Inflammatory macrophage (primary cell): ENCODE results near the gene DCTN2.
"Not testable (repeated sequence)": the region's sequence is repeated elsewhere in the genome, so short reads cannot be mapped to it uniquely, and the experiment has no call there.

ENCODE experiments used
- DNase-seq, 2 donors: peaks; one replicate each; pipeline ENCODE4 v3.0.0-alpha.2; 2020 to 2022

DCTN2 gene

GRCh38 chr12:57526477-57527126 is 20.4 kb downstream of the DCTN2 start:
- no peak for DNase-seq

DNA sequence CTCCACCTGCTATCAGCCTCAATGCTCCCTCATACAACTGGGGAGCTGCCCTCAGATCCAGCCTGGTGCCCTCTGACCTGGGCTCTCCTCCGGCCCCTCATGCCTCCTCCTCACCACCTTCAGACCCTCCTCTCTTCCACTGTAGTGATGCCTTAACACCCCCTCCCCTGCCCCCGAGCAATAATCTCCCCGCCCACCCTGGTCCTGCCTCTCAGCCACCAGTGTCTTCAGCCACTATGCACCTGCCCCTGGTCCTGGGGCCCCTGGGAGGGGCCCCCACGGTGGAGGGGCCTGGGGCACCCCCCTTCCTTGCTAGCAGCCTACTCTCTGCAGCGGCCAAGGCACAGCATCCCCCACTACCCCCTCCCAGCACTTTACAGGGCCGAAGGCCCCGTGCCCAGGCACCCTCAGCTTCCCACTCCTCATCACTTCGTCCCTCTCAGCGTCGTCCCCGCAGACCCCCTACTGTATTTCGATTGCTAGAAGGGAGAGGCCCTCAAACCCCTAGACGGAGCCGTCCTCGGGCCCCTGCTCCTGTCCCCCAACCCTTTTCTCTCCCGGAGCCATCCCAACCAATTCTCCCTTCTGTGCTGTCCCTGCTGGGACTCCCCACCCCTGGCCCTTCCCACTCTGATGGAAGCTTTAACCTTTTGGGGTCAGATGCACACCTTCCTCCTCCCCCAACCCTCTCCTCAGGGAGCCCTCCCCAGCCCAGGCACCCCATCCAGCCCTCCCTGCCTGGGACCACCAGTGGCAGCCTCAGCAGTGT is 21.2 kb downstream of the DCTN2 start:
- no peak for DNase-seq

GRCh38 chr12:57524814-57525614 is 22.0 kb downstream of the DCTN2 start:
- no peak for DNase-seq

DNA sequence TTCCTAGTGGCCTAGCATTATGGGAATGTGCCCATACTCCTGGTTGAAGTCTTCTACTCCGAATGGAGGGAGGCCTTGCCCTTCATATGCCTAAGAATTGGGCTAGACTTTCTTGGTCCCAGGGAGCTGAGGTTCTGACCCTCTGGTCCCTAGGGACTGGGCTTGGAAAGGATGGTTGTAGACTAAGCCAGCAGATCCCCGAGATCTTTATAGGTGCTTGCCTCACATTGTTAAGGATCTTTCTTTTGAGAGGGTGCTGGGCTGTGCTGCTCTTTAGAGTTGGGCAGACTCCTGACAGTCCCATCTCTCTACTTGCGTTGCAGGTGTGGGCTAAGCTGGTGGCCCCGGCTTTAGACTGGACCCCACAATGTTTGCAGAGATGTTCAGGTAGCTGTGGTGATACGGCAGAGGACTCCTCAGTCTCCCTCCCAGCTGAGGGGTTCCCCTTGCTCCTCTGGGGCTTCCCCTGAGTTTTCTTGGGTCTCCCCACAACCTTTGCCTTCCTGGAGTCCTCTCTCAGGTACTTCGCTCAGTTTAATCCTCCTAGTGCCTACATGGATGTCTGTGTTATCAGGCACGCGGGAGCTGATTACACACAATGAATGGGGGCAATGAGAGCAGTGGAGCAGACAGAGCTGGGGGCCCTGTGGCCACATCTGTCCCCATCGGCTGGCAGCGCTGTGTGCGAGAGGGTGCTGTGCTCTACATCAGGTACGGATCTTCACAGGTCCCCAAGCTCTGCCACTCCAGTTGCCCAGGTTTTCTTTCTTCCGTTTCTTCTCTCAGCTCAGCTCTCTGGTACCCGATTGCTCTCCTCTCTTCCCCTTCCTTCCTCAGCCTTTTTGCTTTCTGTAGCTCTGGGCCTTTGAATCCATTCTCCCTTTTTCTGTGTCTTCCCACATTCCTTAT is 23.0 kb downstream of the DCTN2 start:
- DNase-seq = no peak

DNA sequence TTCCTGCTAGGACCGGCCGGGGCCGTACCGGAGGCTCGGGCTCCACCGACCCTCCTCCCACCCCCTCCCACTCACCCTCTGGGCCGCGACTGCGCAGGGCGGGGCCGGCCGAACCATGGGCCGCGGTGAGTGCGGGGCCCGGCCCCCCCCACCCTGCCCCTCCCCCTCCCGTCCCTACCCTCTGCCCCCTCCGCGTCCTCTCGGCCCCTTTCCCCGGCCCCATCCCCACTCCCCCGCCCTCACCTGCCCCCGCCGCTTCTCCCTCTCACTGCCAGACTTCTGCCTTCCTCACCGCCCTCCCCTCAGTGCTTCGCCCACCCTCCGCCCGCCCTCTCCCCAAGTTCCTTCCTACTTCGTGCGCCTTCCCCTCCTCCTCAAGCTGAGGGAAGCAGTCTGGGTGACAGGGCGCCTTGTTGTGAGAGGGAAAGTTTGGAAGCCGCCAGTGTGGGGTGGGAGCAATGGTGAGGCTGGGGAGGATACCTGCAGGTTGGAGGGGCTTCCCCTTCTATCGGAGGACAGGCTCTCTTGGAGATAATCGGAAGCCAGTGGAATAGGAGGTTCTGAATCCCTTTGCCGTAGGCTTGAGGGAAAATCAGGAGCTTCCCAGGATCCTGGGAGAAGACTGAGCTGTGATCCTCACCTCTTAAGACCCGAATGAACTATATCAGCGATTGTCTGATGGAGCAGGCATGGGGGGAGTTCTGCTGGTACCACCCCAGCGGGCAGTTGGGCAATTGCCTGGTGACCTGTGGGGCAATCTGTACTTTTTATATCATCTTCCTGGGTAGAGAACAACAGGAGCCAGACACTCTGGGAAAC is 23.9 kb downstream of the DCTN2 start:
- peak; percentile 68 to 79 for DNase-seq

- peak; percentile 87 to 93 for DNase-seq
Observed at GRCh38 chr12:57522011-57522886, 24.7 kb downstream of the DCTN2 start, which contains the start of gene MBD6. MBD6 (plus strand) TSS chr12:57522824; CDS start chr12:57524304, 1,480 bp downstream.

DNA sequence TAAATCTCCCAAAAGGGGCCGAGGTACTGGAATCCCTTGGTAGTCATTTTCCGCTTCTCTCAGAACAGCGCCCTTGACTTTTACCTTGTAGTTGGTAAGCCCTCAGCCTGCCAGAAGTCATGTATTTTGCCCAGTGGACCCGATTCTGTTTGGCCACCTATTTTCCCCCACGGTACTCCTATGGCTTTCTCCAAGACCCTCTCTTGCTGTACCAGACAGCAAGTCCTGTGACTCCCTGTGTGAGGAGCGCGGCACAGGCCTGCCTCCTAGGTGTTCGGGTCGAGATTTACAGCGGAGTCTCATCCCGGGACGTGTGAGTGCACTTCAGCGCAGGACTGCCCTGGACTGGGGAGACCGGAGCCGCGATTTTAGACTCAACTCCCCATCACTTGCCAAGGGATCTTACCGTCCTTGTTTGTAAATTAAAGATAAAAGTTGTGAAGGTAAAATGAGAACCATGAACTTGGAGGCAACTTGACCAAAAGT is 25.4 kb downstream of the DCTN2 start:
- DNase-seq = no peak

GRCh38 chr12:57520053-57520818 is 26.8 kb downstream of the DCTN2 start, which contains the start of gene DDIT3:
DDIT3 (minus strand) TSS chr12:57520514; CDS start chr12:57517406, 3,108 bp downstream.
- peak; percentile 99 for DNase-seq

DNA sequence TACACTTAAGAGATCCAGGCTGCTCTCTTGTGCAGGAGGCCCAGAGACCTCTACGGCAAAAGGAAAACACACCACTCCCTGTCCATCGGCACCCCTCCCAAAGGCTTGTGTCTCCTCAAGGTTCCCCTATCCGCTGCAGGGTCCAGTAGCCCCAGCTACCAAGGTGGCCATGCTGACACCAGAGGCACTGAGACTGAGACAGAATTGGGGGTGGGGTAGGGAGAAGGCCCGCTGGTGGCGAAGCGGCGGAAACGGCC is 27.3 kb downstream of the DCTN2 start:
- peak in 1 of 2 donors; percentile 64 for DNase-seq

GRCh38 chr12:57518920-57519795 is 27.8 kb downstream of the DCTN2 start:
- peak; percentile 32 to 56 for DNase-seq

GRCh38 chr12:57518176-57518919 is 28.6 kb downstream of the DCTN2 start:
- DNase-seq = no peak

- DNase-seq = not testable (repeated sequence)
Observed at GRCh38 chr12:57517718-57518117, 29.3 kb downstream of the DCTN2 start.

DNA sequence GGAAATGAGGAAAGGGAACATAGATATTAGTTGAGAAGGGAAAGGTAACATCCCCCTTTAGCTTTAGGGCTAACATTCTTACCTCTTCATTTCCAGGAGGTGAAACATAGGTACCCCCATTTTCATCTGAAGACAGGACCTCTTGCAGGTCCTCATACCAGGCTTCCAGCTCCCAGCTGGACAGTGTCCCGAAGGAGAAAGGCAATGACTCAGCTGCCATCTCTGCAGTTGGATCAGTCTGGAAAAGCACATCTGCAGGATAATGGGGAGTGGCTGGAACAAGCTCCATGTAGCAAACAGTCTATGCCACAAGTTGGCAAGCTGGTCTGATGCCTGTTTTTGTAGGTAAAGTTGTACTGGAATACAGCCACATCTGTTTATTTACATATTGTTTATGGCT is 29.8 kb downstream of the DCTN2 start:
- DNase-seq = no peak

DNA sequence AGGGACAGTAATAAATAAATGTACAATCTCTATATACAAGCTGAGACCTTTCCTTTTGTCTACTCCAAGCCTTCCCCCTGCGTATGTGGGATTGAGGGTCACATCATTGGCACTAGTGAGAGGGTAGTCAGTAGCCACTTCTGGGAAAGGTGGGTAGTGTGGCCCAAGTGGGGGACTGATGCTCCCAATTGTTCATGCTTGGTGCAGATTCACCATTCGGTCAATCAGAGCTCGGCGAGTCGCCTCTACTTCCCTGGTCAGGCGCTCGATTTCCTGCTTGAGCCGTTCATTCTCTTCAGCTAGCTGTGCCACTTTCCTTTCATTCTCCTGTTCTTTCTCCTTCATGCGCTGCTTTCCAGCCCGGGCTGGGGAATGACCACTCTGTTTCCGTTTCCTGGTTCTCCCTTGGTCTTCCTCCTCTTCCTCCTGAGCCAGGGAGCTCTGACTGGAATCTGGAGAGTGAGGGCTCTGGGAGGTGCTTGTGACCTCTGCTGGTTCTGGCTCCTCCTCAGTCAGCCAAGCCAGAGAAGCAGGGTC is 30.3 kb downstream of the DCTN2 start:
- DNase-seq = no peak

GRCh38 chr12:57515934-57516541 is 31.0 kb downstream of the DCTN2 start:
- no peak for DNase-seq

DNA sequence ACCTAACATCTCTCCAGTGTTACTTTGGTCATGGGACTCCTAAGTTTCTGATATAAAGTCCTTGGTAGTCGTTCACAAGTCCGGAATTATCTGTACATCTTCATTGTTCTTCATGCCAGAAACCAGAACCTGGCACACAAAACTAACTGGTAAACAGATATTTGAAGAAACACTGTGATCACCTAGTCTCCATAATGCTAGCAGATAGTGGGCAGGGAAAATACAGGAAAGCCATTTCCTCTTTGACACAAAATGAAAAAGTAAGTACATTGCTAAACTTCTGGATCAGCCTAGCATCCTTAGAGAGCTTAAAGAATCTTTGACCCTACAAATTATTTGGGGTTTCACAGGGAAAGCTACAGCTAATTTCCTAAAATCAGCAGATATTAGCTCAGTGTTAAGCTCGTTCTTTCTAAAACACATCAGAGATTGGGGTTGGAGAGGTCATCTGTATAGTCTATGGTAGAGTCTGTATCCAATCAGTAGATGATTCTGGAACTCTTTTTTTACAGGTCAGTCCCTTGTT is 31.5 kb downstream of the DCTN2 start:
- DNase-seq = no peak
